ENCODE measurements around the gene MAFF.

MAFF gene

DNA sequence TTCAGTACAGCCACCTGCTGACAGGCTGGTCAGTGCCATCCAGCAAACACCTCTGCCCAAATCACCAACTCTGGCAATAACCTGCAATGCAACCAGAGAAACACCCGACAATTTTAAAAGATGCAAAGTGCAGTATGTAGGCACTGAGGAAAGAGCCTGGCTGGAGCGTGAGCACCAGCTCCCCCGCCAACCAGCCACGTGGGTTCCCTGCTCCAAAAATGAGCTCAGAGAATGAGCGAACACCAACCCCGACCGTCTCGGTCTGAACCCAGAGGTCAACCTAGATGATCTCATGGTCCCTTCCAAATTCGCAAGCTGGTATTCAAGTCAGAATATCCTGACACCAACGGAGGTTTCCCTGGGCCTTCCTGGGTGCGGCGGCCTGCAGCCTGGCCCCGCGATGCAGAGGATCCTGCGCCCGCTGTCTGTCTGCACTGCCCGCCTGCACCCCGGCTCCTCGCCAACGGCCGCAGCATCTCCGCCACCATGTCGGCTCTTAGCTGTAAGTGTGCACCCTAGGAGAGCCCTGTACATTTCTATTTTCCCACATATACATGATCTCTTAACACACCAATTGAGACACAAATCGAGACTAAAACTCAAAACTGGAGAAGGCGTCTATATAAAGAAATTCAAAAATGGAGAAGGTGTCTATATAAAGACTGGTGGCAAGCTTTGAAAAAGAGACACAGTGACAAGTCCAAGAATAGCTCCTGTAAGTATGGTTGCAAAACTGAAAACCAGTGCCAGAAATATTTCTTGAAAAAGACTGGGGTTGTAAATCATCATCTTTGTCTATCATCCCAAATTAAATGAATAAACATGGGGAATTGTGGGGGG is 48.2 kb downstream of the MAFF start:
- no peaks in the 10 kb centered on the region for H3K36me3 ChIP-seq (ENCODE audit: insufficient read depth, low read length)
- H4K20me1 ChIP-seq (ENCODE audit: insufficient read depth, low read length) = no peaks in the 10 kb centered on the region
- no peak overlapping the region for H3K9ac ChIP-seq (ENCODE audit: low read length)
- H3K27ac ChIP-seq (ENCODE audit: low read depth, low read length, poor library complexity, severe bottlenecking) = no peak overlapping the region
- TF ChIP-seq EZH2 (IDR thresholded peaks at IDR 0.05; ENCODE audit: borderline replicate concordance, low read length) (no peak), CTCF (IDR thresholded peaks at IDR 0.05; ENCODE audit: low read length) (no peak)
- H3K4me3 ChIP-seq (ENCODE audit: low read depth, low read length, poor library complexity, severe bottlenecking) = no peak overlapping the region
- H3K27me3 ChIP-seq (ENCODE audit: insufficient read depth, low read length) = no peaks in the 10 kb centered on the region; the same call in 1 of the 2 replicates
- H3K4me2 ChIP-seq (ENCODE audit: low read length) = no peak overlapping the region
- H3K9me3 ChIP-seq (ENCODE audit: low read length) = peaks cover 7% of the 10 kb centered on the region; the same call in 1 of the 2 replicates
- no peaks in the 10 kb centered on the region for H3K4me1 ChIP-seq (ENCODE audit: insufficient read depth, low read length, severe bottlenecking)
- H3K9me2 ChIP-seq (ENCODE audit: low read depth, low read length) = no peaks in the 10 kb centered on the region
- no peaks in the 10 kb centered on the region for H3F3A ChIP-seq (ENCODE audit: insufficient read depth, low read length)
- H3K79me2 ChIP-seq (ENCODE audit: insufficient read depth, low read length) = no peaks in the 10 kb centered on the region
- no peak overlapping the region for H2AFZ ChIP-seq (ENCODE audit: low read length)

DNA sequence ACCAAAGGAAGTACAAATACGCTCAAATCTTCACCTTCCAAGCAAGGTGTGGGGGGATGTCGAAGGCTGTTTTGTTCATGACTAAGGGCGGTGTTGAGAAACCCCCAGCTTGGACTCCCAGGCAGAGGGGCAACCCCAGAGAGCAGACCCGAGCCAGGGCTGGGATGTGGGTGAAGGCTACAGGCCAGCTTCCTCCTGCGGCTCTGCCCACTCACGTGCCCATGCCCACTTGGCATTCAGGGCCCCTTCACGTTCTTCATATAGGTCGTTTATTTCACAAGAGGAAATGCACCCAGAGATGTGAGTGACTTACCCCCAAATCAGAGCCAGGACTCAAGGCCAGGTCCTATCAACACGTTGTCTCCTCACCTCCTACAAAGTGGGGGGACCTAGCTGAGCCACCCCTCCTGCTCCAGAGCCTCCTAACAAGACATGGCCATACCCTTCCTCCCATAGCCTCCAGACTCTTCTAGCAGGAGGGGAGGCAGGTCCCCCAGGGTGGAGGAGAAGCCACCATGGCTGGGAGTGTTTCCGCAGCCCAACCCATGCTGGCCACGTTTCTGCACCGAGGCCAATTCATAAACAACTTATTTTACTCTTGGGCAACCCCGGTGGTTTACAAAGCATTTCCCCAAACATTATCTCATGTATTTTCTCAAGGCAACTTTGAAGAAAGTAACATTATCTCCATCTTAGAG is 49.0 kb downstream of the MAFF start:
- H3K9ac ChIP-seq (ENCODE audit: low read length) = no peak overlapping the region
- H3K27ac ChIP-seq (ENCODE audit: low read depth, low read length, poor library complexity, severe bottlenecking) = no peak overlapping the region
- TF ChIP-seq CTCF (IDR thresholded peaks at IDR 0.05; ENCODE audit: low read length) = no peak
- TF ChIP-seq EZH2 (IDR thresholded peaks at IDR 0.05; ENCODE audit: borderline replicate concordance, low read length) = no peak
- H3K27me3 ChIP-seq (ENCODE audit: insufficient read depth, low read length) = no peaks in the 10 kb centered on the region; the same call in 1 of the 2 replicates
- H3K79me2 ChIP-seq (ENCODE audit: insufficient read depth, low read length) = no peaks in the 10 kb centered on the region
- H3K9me3 ChIP-seq (ENCODE audit: low read length) = peaks cover 7% of the 10 kb centered on the region; the same call in 1 of the 2 replicates
- no peaks in the 10 kb centered on the region for H3K4me1 ChIP-seq (ENCODE audit: insufficient read depth, low read length, severe bottlenecking)
- no peaks in the 10 kb centered on the region for H4K20me1 ChIP-seq (ENCODE audit: insufficient read depth, low read length)
- H3K4me2 ChIP-seq (ENCODE audit: low read length) = no peak overlapping the region
- H3F3A ChIP-seq (ENCODE audit: insufficient read depth, low read length) = no peaks in the 10 kb centered on the region
- no peak overlapping the region for H2AFZ ChIP-seq (ENCODE audit: low read length)
- no peak overlapping the region for H3K4me3 ChIP-seq (ENCODE audit: low read depth, low read length, poor library complexity, severe bottlenecking)
- no peaks in the 10 kb centered on the region for H3K36me3 ChIP-seq (ENCODE audit: insufficient read depth, low read length)
- H3K9me2 ChIP-seq (ENCODE audit: low read depth, low read length) = no peaks in the 10 kb centered on the region

DNA sequence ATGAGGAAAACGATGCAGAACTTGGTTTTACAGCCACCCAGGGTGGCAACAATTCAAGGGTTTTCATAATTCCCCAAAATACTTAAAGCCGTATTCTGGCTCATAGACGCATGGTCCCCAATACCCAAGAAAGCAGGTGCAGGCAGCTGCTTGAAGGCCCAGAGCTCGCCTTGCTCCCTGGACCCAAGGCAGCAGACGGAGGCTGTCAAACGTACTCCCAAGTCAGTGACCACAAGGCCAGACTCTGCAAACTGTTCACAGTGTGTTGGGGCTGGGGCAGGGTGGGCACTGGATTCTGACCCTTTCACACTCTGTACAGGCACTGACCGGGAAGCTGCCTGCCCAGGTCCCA is 49.5 kb downstream of the MAFF start:
- Histone ChIP-seq H3K4me2 (ENCODE audit: low read length) (no peak overlapping the region), H3F3A (ENCODE audit: insufficient read depth, low read length) (no peaks in the 10 kb centered on the region), H3K36me3 (ENCODE audit: insufficient read depth, low read length) (no peaks in the 10 kb centered on the region), H3K9me3 (ENCODE audit: low read length) (peaks cover 7% of the 10 kb centered on the region; the same call in 1 of the 2 replicates), H3K9ac (ENCODE audit: low read length) (no peak overlapping the region), H4K20me1 (ENCODE audit: insufficient read depth, low read length) (no peaks in the 10 kb centered on the region), H3K27ac (ENCODE audit: low read depth, low read length, poor library complexity, severe bottlenecking) (no peak overlapping the region), H3K9me2 (ENCODE audit: low read depth, low read length) (no peaks in the 10 kb centered on the region), H3K27me3 (ENCODE audit: insufficient read depth, low read length) (no peaks in the 10 kb centered on the region; the same call in 1 of the 2 replicates), H2AFZ (ENCODE audit: low read length) (no peak overlapping the region), H3K79me2 (ENCODE audit: insufficient read depth, low read length) (no peaks in the 10 kb centered on the region), H3K4me1 (ENCODE audit: insufficient read depth, low read length, severe bottlenecking) (no peaks in the 10 kb centered on the region), H3K4me3 (ENCODE audit: low read depth, low read length, poor library complexity, severe bottlenecking) (no peak overlapping the region)
- no peak for TF ChIP-seq CTCF (IDR thresholded peaks at IDR 0.05; ENCODE audit: low read length)
- TF ChIP-seq EZH2 (IDR thresholded peaks at IDR 0.05; ENCODE audit: borderline replicate concordance, low read length) = no peak
